Measurements from ENCODE around the gene SPEN.

The SPEN gene

GRCh38 chr1:15884477-15884876 is 37.0 kb downstream of the SPEN start:
- no peaks in the 10 kb centered on the region for H3K9me3 ChIP-seq (replicated peaks; ENCODE audit: insufficient read depth, low read length)
- H3K9me2 ChIP-seq (replicated peaks; ENCODE audit: insufficient read depth, low read length) = no peaks in the 10 kb centered on the region
- H3K9ac ChIP-seq (ENCODE audit: low read length) = no peak overlapping the region
- H3K36me3 ChIP-seq (replicated peaks; ENCODE audit: insufficient read depth, low read length) = no peaks in the 10 kb centered on the region
- H3K4me3 ChIP-seq (ENCODE audit: low read length) = no peak overlapping the region
- H3K4me2 ChIP-seq (ENCODE audit: low read depth, low read length) = no peak overlapping the region
- peaks cover 15% of the 10 kb centered on the region for H3K4me1 ChIP-seq (ENCODE audit: low read length)
- DNase-seq = no peak
- H3K27me3 ChIP-seq (replicated peaks; ENCODE audit: insufficient read depth, low read length) = no peaks in the 10 kb centered on the region
- H3K27ac ChIP-seq (ENCODE audit: low read length) = no peak overlapping the region
- H3K79me2 ChIP-seq (ENCODE audit: low read length) = peaks cover 100% of the 10 kb centered on the region
- TF ChIP-seq EZH2phosphoT487 (IDR thresholded peaks at IDR 0.05; ENCODE audit: low read length) (no peak), EZH2 (optimal IDR thresholded peaks at IDR 0.05; ENCODE audit: low read depth, low read length) (no peak), CTCF (IDR thresholded peaks at IDR 0.05; ENCODE audit: low read length) (no peak)
- no peaks in the 10 kb centered on the region for H3F3A ChIP-seq (ENCODE audit: insufficient read depth, low read length)
- H4K20me1 ChIP-seq (ENCODE audit: insufficient read depth, low read length) = peaks cover 48% of the 10 kb centered on the region
- H2AFZ ChIP-seq (ENCODE audit: low read length) = no peak overlapping the region

GRCh38 chr1:15885269-15885668 is 37.8 kb downstream of the SPEN start:
- DNase-seq = no peak
- Histone ChIP-seq H3K27ac (ENCODE audit: low read length) (no peak overlapping the region), H3K4me3 (ENCODE audit: low read length) (no peak overlapping the region), H4K20me1 (ENCODE audit: insufficient read depth, low read length) (peaks cover 53% of the 10 kb centered on the region), H3K9me3 (replicated peaks; ENCODE audit: insufficient read depth, low read length) (no peaks in the 10 kb centered on the region), H3K27me3 (replicated peaks; ENCODE audit: insufficient read depth, low read length) (no peaks in the 10 kb centered on the region), H3K36me3 (replicated peaks; ENCODE audit: insufficient read depth, low read length) (no peaks in the 10 kb centered on the region), H3K9me2 (replicated peaks; ENCODE audit: insufficient read depth, low read length) (no peaks in the 10 kb centered on the region), H3K4me1 (ENCODE audit: low read length) (peaks cover 15% of the 10 kb centered on the region), H3F3A (ENCODE audit: insufficient read depth, low read length) (no peaks in the 10 kb centered on the region), H3K79me2 (ENCODE audit: low read length) (peaks cover 100% of the 10 kb centered on the region), H2AFZ (ENCODE audit: low read length) (no peak overlapping the region), H3K9ac (ENCODE audit: low read length) (no peak overlapping the region), H3K4me2 (ENCODE audit: low read depth, low read length) (no peak overlapping the region)
- TF ChIP-seq CTCF (IDR thresholded peaks at IDR 0.05; ENCODE audit: low read length) (no peak), EZH2 (optimal IDR thresholded peaks at IDR 0.05; ENCODE audit: low read depth, low read length) (no peak), EZH2phosphoT487 (IDR thresholded peaks at IDR 0.05; ENCODE audit: low read length) (no peak)

- H3K4me2 ChIP-seq (ENCODE audit: low read depth, low read length) = peak overlapping the region; percentile 22; the same call in 1 of the 2 replicates
- no peaks in the 10 kb centered on the region for H3K36me3 ChIP-seq (replicated peaks; ENCODE audit: insufficient read depth, low read length)
- H3K4me3 ChIP-seq (ENCODE audit: low read length) = no peak overlapping the region
- no peaks in the 10 kb centered on the region for H3K9me2 ChIP-seq (replicated peaks; ENCODE audit: insufficient read depth, low read length)
- H3K9ac ChIP-seq (ENCODE audit: low read length) = no peak overlapping the region
- peaks cover 100% of the 10 kb centered on the region for H3K79me2 ChIP-seq (ENCODE audit: low read length)
- H2AFZ ChIP-seq (ENCODE audit: low read length) = no peak overlapping the region
- peaks cover 13% of the 10 kb centered on the region for H3K4me1 ChIP-seq (ENCODE audit: low read length)
- TF ChIP-seq EZH2phosphoT487 (IDR thresholded peaks at IDR 0.05; ENCODE audit: low read length) (no peak), EZH2 (optimal IDR thresholded peaks at IDR 0.05; ENCODE audit: low read depth, low read length) (no peak), CTCF (IDR thresholded peaks at IDR 0.05; ENCODE audit: low read length) (no peak)
- no peak for DNase-seq
- H4K20me1 ChIP-seq (ENCODE audit: insufficient read depth, low read length) = peaks cover 52% of the 10 kb centered on the region
- no peak overlapping the region for H3K27ac ChIP-seq (ENCODE audit: low read length)
- no peaks in the 10 kb centered on the region for H3K9me3 ChIP-seq (replicated peaks; ENCODE audit: insufficient read depth, low read length)
- no peaks in the 10 kb centered on the region for H3F3A ChIP-seq (ENCODE audit: insufficient read depth, low read length)
- no peaks in the 10 kb centered on the region for H3K27me3 ChIP-seq (replicated peaks; ENCODE audit: insufficient read depth, low read length)
Observed at GRCh38 chr1:15885701-15886610, 38.4 kb downstream of the SPEN start.

Data from MM.1S (cell line).